Measurements from ENCODE around the gene DRAP1.

DRAP1 gene

DNA sequence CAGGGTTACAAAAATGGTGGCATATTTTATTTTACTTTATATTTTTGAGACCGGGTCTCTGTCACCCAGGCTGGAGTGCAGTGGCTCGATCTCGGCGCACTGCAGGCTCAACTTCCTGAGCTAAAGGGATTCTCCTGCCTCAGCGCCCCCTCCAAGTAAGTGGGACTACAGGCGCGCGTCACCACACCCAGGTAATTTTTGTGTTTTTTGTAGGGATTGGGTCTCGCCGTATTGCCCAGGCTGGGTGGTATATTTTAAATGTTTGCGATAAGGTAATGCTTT is 18.4 kb upstream of the DRAP1 start:
- no peak for TF ChIP-seq ZFX (IDR thresholded peaks at IDR 0.05; ENCODE audit: borderline replicate concordance)
- TF ChIP-seq, protein P1, sequence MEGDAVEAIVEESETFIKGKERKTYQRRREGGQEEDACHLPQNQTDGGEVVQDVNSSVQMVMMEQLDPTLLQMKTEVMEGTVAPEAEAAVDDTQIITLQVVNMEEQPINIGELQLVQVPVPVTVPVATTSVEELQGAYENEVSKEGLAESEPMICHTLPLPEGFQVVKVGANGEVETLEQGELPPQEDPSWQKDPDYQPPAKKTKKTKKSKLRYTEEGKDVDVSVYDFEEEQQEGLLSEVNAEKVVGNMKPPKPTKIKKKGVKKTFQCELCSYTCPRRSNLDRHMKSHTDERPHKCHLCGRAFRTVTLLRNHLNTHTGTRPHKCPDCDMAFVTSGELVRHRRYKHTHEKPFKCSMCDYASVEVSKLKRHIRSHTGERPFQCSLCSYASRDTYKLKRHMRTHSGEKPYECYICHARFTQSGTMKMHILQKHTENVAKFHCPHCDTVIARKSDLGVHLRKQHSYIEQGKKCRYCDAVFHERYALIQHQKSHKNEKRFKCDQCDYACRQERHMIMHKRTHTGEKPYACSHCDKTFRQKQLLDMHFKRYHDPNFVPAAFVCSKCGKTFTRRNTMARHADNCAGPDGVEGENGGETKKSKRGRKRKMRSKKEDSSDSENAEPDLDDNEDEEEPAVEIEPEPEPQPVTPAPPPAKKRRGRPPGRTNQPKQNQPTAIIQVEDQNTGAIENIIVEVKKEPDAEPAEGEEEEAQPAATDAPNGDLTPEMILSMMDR (IDR thresholded peaks at IDR 0.05), result no peak
- H3K27ac ChIP-seq, result no peak overlapping the region

- TF ChIP-seq, protein P1 (IDR thresholded peaks at IDR 0.05), result no peak
- no peak for TF ChIP-seq ZFX (IDR thresholded peaks at IDR 0.05; ENCODE audit: borderline replicate concordance)
- H3K27ac ChIP-seq, result no peak overlapping the region
Observed at GRCh38 chr11:65903068-65903481, 16.2 kb upstream of the DRAP1 start.

DNA sequence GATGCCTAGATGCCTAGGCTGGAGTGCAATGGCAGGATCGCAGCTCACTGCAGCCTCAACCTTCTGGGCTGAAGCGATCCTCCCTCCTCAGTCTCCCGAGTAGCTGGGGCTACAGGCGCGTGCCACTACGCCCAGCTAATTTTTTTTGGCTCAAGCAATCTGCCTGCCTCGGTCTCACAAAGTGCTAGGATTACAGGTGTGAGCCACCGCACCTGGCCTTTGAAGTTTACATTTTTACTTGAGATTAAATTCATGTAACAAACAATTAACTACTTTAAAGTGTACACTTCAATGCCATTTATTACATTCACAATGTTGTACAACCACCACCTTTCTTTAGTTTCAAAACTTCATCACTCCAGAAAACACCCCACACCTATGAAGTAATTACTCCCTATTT is 15.5 kb upstream of the DRAP1 start:
- no peak overlapping the region for H3K27ac ChIP-seq
- TF ChIP-seq, protein P1 (IDR thresholded peaks at IDR 0.05), result no peak
- TF ChIP-seq ZFX (IDR thresholded peaks at IDR 0.05; ENCODE audit: borderline replicate concordance), result no peak

DNA sequence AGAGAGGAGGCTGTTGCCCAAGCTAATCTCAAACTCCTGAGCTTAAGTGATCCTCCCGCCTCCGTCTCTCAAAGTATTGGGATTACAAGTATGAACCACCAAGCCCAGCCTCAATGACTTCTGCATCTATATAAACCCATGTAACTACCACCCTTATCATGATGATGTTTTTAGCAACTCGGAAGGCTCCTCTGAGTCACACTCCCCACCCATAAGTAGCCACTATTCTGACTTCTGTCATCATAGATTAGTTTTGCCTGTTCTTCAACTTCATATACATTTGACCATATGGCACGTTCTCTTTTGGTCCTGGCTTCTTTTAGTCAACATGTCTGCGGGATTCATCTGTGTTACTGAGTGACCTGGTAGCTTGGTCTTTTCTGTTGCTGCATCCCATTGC is 12.6 kb upstream of the DRAP1 start:
- TF ChIP-seq, protein P1 (IDR thresholded peaks at IDR 0.05), result no peak
- no peak for TF ChIP-seq ZFX (IDR thresholded peaks at IDR 0.05; ENCODE audit: borderline replicate concordance)

GRCh38 chr11:65907878-65908277 is 11.3 kb upstream of the DRAP1 start:
- H3K27ac ChIP-seq, result no peak overlapping the region
- no peak for TF ChIP-seq ZFX (IDR thresholded peaks at IDR 0.05; ENCODE audit: borderline replicate concordance)
- TF ChIP-seq, protein P1 (IDR thresholded peaks at IDR 0.05), result no peak

More for the DNA sequence above, 12.6 kb upstream of the DRAP1 start:
- no peak overlapping the region for H3K27ac ChIP-seq

DNA sequence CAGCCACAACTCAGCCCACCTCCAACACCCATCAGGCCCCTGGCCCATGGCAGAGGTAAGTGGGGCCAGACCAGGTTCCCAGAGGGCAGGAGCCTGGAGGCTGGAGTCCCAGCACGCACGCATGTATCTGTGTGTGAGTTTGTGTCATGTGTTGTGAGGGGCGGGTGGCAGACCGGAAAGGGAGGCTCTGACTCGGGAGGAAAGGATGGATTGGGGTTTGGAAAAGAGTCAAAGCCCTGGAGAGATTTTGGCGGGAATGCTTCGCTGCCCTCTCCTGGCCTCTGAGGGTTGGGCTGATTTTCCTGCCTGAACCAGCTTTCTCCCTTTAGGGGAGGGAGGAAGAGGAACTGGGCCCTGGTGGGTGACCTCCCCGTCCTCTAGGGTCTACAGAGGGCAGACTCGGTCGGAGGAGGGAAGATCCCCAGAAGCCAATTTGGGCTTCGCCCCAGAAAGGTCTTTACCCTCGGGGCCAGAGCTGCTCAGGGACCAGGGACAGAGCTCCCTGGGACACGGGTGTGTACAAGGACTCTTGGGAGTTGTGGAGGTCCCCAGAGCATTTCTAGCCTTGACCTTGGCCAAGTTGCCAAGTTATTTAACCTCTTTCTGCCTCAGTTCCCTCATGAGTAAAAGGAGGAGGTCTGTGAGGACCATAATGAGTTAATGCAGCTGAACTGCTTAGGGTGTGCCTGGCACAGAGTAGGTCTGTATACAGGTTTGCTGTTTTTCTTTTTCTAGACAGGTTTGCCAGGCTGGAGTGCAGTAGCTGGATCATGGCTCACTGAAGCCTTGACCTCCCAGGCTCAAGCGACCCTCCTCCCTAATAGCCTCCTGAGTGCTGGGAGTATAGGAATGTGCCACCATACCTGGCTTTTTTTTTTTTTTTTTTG is 7.3 kb upstream of the DRAP1 start:
- H3K27ac ChIP-seq, result peak overlapping the region; percentile 48
- TF ChIP-seq, protein P1 (IDR thresholded peaks at IDR 0.05), result peak; percentile 64
- TF ChIP-seq ZFX (IDR thresholded peaks at IDR 0.05; ENCODE audit: borderline replicate concordance), result no peak

DNA sequence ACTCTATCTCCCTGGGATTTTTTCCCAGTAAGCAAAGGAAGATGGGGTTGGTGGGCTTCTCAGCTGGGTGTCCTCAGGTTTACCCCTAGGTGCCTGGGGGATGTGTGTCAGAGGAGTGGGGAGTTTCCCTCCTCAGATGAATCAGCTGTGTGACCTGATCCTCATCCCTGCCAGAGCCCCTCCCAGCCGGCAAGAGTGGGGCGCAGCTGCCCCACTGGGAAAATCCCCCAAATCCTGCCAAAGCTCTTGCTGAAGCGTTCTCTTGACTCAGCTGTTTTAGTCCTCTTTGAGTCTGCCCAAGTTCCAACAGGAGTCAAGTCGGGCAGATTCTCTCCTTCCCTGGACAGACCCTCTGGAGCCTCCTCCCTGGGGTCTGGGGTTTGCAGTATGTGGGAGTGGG is 6.4 kb upstream of the DRAP1 start:
- no peak overlapping the region for H3K27ac ChIP-seq
- TF ChIP-seq ZFX (IDR thresholded peaks at IDR 0.05; ENCODE audit: borderline replicate concordance), result no peak
- TF ChIP-seq, protein P1 (IDR thresholded peaks at IDR 0.05), result no peak

Data from 22Rv1 (cell line).